HUES6 (cell line): ENCODE measurements around the gene FAM120A.

Experiments
- H3K27ac ChIP-seq: 2 replicates; pipeline ENCODE4 v1.7.0; 2013; ENCODE audit warnings: low read depth, mild to moderate bottlenecking, low read length, inconsistent platforms
- H3K27me3 ChIP-seq: 2 replicates; pipeline ENCODE4 v1.6.1; 2013; ENCODE audit warnings: low read length; ENCODE audit not compliant: control insufficient read depth, insufficient read depth
- H3K36me3 ChIP-seq: 2 replicates; pipeline ENCODE4 v1.6.1; 2013; ENCODE audit warnings: low read length; ENCODE audit not compliant: control insufficient read depth, insufficient read depth
- H3K4me1 ChIP-seq: 2 replicates; pipeline ENCODE4 v1.6.1; 2013; ENCODE audit warnings: low read length; ENCODE audit not compliant: control insufficient read depth, insufficient read depth
- H3K4me3 ChIP-seq: 2 replicates; pipeline ENCODE4 v1.5.1; 2013; ENCODE audit warnings: low read depth, low read length
- H3K9ac ChIP-seq: one replicate; pipeline ENCODE4 v1.6.1; 2013; ENCODE audit warnings: mild to moderate bottlenecking, low read length
- H3K9me3 ChIP-seq: 2 replicates; pipeline ENCODE4 v1.6.1; 2013; ENCODE audit warnings: low read depth, low read length; ENCODE audit not compliant: control insufficient read depth, insufficient read depth

Gene FAM120A

GRCh38 chr9:93590609-93591234 is 139.2 kb downstream of the FAM120A start:
- Histone ChIP-seq H3K27me3 (no peaks in the 10 kb centered on the region), H3K9me3 (no peaks in the 10 kb centered on the region), H3K9ac (no peak overlapping the region), H3K36me3 (no peaks in the 10 kb centered on the region), H3K4me3 (no peak overlapping the region), H3K27ac (no peak overlapping the region), H3K4me1 (peaks cover 16% of the 10 kb centered on the region)

- no peak overlapping the region for H3K27ac ChIP-seq
- no peak overlapping the region for H3K9ac ChIP-seq
- no peak overlapping the region for H3K4me3 ChIP-seq
- no peaks in the 10 kb centered on the region for H3K27me3 ChIP-seq
- no peaks in the 10 kb centered on the region for H3K36me3 ChIP-seq
- H3K9me3 ChIP-seq, result no peaks in the 10 kb centered on the region
- peaks cover 16% of the 10 kb centered on the region for H3K4me1 ChIP-seq
Measured at GRCh38 chr9:93591301-93592007, 140.0 kb downstream of the FAM120A start.

GRCh38 chr9:93592008-93592642 is 140.6 kb downstream of the FAM120A start:
- Histone ChIP-seq H3K27ac (no peak overlapping the region), H3K9ac (no peak overlapping the region), H3K4me1 (peaks cover 16% of the 10 kb centered on the region), H3K9me3 (no peaks in the 10 kb centered on the region), H3K4me3 (no peak overlapping the region), H3K27me3 (no peaks in the 10 kb centered on the region), H3K36me3 (no peaks in the 10 kb centered on the region)

GRCh38 chr9:93592643-93593021 is 141.1 kb downstream of the FAM120A start:
- no peaks in the 10 kb centered on the region for H3K27me3 ChIP-seq
- H3K9ac ChIP-seq, result no peak overlapping the region
- no peak overlapping the region for H3K4me3 ChIP-seq
- no peak overlapping the region for H3K27ac ChIP-seq
- no peaks in the 10 kb centered on the region for H3K36me3 ChIP-seq
- H3K4me1 ChIP-seq, result peaks cover 16% of the 10 kb centered on the region
- H3K9me3 ChIP-seq, result no peaks in the 10 kb centered on the region

- Histone ChIP-seq H3K9me3 (no peaks in the 10 kb centered on the region), H3K9ac (no peak overlapping the region), H3K36me3 (no peaks in the 10 kb centered on the region), H3K27me3 (no peaks in the 10 kb centered on the region), H3K27ac (no peak overlapping the region), H3K4me3 (no peak overlapping the region), H3K4me1 (peaks cover 18% of the 10 kb centered on the region)
Measured at GRCh38 chr9:93593144-93593658, 141.7 kb downstream of the FAM120A start.

GRCh38 chr9:93594041-93594756 is 142.7 kb downstream of the FAM120A start:
- Histone ChIP-seq H3K27ac (no peak overlapping the region), H3K9me3 (no peaks in the 10 kb centered on the region), H3K4me1 (peaks cover 27% of the 10 kb centered on the region), H3K4me3 (no peak overlapping the region), H3K36me3 (no peaks in the 10 kb centered on the region), H3K27me3 (no peaks in the 10 kb centered on the region), H3K9ac (no peak overlapping the region)

GRCh38 chr9:93595461-93595860 is 144.0 kb downstream of the FAM120A start:
- no peaks in the 10 kb centered on the region for H3K36me3 ChIP-seq
- H3K27ac ChIP-seq, result no peak overlapping the region
- no peaks in the 10 kb centered on the region for H3K27me3 ChIP-seq
- no peaks in the 10 kb centered on the region for H3K9me3 ChIP-seq
- no peak overlapping the region for H3K4me3 ChIP-seq
- H3K9ac ChIP-seq, result no peak overlapping the region
- peaks cover 40% of the 10 kb centered on the region for H3K4me1 ChIP-seq

GRCh38 chr9:93595861-93596365 is 144.4 kb downstream of the FAM120A start:
- Histone ChIP-seq H3K4me3 (no peak overlapping the region), H3K9me3 (no peaks in the 10 kb centered on the region), H3K4me1 (peaks cover 44% of the 10 kb centered on the region), H3K27ac (no peak overlapping the region), H3K36me3 (no peaks in the 10 kb centered on the region), H3K9ac (no peak overlapping the region), H3K27me3 (no peaks in the 10 kb centered on the region)

GRCh38 chr9:93596399-93596798 is 144.9 kb downstream of the FAM120A start:
- H3K9me3 ChIP-seq, result no peaks in the 10 kb centered on the region
- no peak overlapping the region for H3K27ac ChIP-seq
- H3K9ac ChIP-seq, result no peak overlapping the region
- H3K36me3 ChIP-seq, result no peaks in the 10 kb centered on the region
- H3K4me1 ChIP-seq, result peaks cover 48% of the 10 kb centered on the region
- H3K27me3 ChIP-seq, result no peaks in the 10 kb centered on the region
- no peak overlapping the region for H3K4me3 ChIP-seq

GRCh38 chr9:93597142-93597706 is 145.7 kb downstream of the FAM120A start:
- Histone ChIP-seq H3K36me3 (no peaks in the 10 kb centered on the region), H3K9me3 (no peaks in the 10 kb centered on the region), H3K4me1 (peaks cover 52% of the 10 kb centered on the region), H3K4me3 (no peak overlapping the region), H3K27ac (no peak overlapping the region), H3K9ac (no peak overlapping the region), H3K27me3 (no peaks in the 10 kb centered on the region)
